Measurements from ENCODE around the gene FAAH. TPM values are rescaled to one million over a fixed set of nuclear protein-coding genes. Genes with fewer than 3 reads are reported as not detected.
"Not testable (repeated sequence)": the region's sequence is repeated elsewhere in the genome, so short reads cannot be mapped to it uniquely, and the experiment has no call there.

FAAH gene
- total RNA-seq, 1 experiment from 2014 or later: 24.8 TPM

GRCh38 chr1:46367072-46367471 lies 27.0 kb upstream of the FAAH start:
- intact Hi-C loops (cut with micrococcal nuclease): no loop called here
- Histone ChIP-seq H3K9me2 (ENCODE audit: insufficient read depth) (no peaks in the 10 kb centered on the region), H3K4me1 (ENCODE audit: control insufficient read depth in 1 of 2, insufficient read depth in 2 of 2, low read length in 2 of 2) (no peaks in the 10 kb centered on the region), H3K27me3 (ENCODE audit: insufficient read depth, low read length) (no peaks in the 10 kb centered on the region), H3K9me3 (ENCODE audit: control insufficient read depth in 1 of 2, insufficient read depth in 1 of 2, low read depth in 1 of 2, low read length in 2 of 2) (no peaks in the 10 kb centered on the region), H3K9ac (ENCODE audit: low read length) (no peak overlapping the region), H2AFZ (ENCODE audit: low read depth, low read length, poor library complexity, severe bottlenecking) (no peak overlapping the region), H3K36me3 (ENCODE audit: control insufficient read depth in 1 of 2, insufficient read depth in 2 of 2, low read length in 2 of 2) (peaks cover 15 to 26% of the 10 kb centered on the region in 2 experiments; a peak in 3 of 4 replicates), H3K79me2 (ENCODE audit: insufficient read depth, low read length) (no peaks in the 10 kb centered on the region), H3K4me3 (replicated peaks in 1 of 2; ENCODE audit: low read depth in 1 of 2, low read length in 2 of 2) (no peak overlapping the region), H3K4me2 (ENCODE audit: low read length) (no peak overlapping the region), H3K27ac (ENCODE audit: low read depth, low read length) (no peak overlapping the region), H4K20me1 (ENCODE audit: insufficient read depth) (no peaks in the 10 kb centered on the region)
- CTCF ChIA-PET: no interaction called here
- POLR2A ChIA-PET: no interaction called here
- DNase-seq (ENCODE audit: low read depth, low spot score) (no peak), ATAC-seq (peak; percentile 61)
- RAD21 ChIA-PET (ENCODE audit: low non-redundant PET in 1 of 2, low total read pairs in 2 of 2, uncharacterized antibody in 2 of 2, unreplicated experiment in 2 of 2): no interaction called here
- TF ChIP-seq SRF (IDR thresholded peaks at IDR 0.05; ENCODE audit: low read depth) (no peak), EZH2phosphoT487 (IDR thresholded peaks at IDR 0.05; ENCODE audit: borderline replicate concordance) (no peak), ELF1 (IDR thresholded peaks at IDR 0.05; ENCODE audit: borderline replicate concordance, low read depth) (no peak), CEBPB (IDR thresholded peaks at IDR 0.05; ENCODE audit: low read depth) (no peak)
- TF ChIP-seq, protein P1, sequence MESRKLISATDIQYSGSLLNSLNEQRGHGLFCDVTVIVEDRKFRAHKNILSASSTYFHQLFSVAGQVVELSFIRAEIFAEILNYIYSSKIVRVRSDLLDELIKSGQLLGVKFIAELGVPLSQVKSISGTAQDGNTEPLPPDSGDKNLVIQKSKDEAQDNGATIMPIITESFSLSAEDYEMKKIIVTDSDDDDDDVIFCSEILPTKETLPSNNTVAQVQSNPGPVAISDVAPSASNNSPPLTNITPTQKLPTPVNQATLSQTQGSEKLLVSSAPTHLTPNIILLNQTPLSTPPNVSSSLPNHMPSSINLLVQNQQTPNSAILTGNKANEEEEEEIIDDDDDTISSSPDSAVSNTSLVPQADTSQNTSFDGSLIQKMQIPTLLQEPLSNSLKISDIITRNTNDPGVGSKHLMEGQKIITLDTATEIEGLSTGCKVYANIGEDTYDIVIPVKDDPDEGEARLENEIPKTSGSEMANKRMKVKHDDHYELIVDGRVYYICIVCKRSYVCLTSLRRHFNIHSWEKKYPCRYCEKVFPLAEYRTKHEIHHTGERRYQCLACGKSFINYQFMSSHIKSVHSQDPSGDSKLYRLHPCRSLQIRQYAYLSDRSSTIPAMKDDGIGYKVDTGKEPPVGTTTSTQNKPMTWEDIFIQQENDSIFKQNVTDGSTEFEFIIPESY (IDR thresholded peaks at IDR 0.05; ENCODE audit: extremely low read depth, insufficient replicate concordance, low read length): no peak
- TF ChIP-seq, protein P2, sequence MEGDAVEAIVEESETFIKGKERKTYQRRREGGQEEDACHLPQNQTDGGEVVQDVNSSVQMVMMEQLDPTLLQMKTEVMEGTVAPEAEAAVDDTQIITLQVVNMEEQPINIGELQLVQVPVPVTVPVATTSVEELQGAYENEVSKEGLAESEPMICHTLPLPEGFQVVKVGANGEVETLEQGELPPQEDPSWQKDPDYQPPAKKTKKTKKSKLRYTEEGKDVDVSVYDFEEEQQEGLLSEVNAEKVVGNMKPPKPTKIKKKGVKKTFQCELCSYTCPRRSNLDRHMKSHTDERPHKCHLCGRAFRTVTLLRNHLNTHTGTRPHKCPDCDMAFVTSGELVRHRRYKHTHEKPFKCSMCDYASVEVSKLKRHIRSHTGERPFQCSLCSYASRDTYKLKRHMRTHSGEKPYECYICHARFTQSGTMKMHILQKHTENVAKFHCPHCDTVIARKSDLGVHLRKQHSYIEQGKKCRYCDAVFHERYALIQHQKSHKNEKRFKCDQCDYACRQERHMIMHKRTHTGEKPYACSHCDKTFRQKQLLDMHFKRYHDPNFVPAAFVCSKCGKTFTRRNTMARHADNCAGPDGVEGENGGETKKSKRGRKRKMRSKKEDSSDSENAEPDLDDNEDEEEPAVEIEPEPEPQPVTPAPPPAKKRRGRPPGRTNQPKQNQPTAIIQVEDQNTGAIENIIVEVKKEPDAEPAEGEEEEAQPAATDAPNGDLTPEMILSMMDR (IDR thresholded peaks at IDR 0.05 in 2 of 3, conservative IDR thresholded peaks at IDR 0.05 in 1 of 3; ENCODE audit: borderline replicate concordance in 1 of 3, insufficient read depth in 1 of 3, low read depth in 2 of 3, low read length in 2 of 3): peak in 2 of 3 experiments; percentile 14 to 21; a peak in 3 of 6 replicates
- TF ChIP-seq, protein P3, sequence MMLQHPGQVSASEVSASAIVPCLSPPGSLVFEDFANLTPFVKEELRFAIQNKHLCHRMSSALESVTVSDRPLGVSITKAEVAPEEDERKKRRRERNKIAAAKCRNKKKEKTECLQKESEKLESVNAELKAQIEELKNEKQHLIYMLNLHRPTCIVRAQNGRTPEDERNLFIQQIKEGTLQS (IDR thresholded peaks at IDR 0.05): no peak
- BruUV-seq (replicated peaks): no TSS peak

DNA sequence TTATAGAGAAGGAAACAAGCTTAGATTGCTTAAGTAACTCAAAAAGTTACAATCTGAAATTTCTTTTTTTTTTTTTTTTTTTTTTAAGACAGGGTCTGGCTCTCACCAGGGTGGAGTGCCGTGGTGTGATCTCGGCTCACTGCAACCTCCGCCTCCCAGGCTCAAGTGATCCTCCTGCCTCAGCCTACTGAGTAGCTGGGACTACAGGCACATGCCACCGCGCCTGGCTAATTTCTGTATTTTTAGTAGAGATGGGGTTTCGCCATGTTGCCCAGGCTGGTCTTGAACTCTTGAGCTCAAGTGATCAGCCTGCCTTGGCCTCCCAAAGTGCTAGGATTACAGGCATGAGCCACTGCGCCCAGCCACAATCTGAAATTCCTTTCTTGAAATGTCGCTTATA lies 26.4 kb upstream of the FAAH start:
- H3K27ac ChIP-seq (ENCODE audit: low read depth, low read length); POLR2A ChIA-PET; CTCF ChIA-PET: not testable (repeated sequence)

More for the DNA sequence above, 26.4 kb upstream of the FAAH start:
- H3K27me3 ChIP-seq (ENCODE audit: insufficient read depth, low read length); H3K9me2 ChIP-seq (ENCODE audit: insufficient read depth); RAD21 ChIA-PET (ENCODE audit: low non-redundant PET in 1 of 2, low total read pairs in 2 of 2, uncharacterized antibody in 2 of 2, unreplicated experiment in 2 of 2); H3K4me3 ChIP-seq (replicated peaks in 1 of 2; ENCODE audit: low read depth in 1 of 2, low read length in 2 of 2); H3K9ac ChIP-seq (ENCODE audit: low read length); ATAC-seq; H2AFZ ChIP-seq (ENCODE audit: low read depth, low read length, poor library complexity, severe bottlenecking); intact Hi-C loops (cut with micrococcal nuclease); H3K4me2 ChIP-seq (ENCODE audit: low read length); H3K9me3 ChIP-seq (ENCODE audit: control insufficient read depth in 1 of 2, insufficient read depth in 1 of 2, low read depth in 1 of 2, low read length in 2 of 2); H3K4me1 ChIP-seq (ENCODE audit: control insufficient read depth in 1 of 2, insufficient read depth in 2 of 2, low read length in 2 of 2); H3K79me2 ChIP-seq (ENCODE audit: insufficient read depth, low read length); H4K20me1 ChIP-seq (ENCODE audit: insufficient read depth); BruUV-seq (replicated peaks); DNase-seq (ENCODE audit: low read depth, low spot score): not testable (repeated sequence)
- peaks cover 9 to 21% of the 10 kb centered on the region in 2 experiments; a peak in 3 of 4 replicates for H3K36me3 ChIP-seq (ENCODE audit: control insufficient read depth in 1 of 2, insufficient read depth in 2 of 2, low read length in 2 of 2)
